ENCODE data around the gene HDHD3. TPM values are rescaled to one million over a fixed set of nuclear protein-coding genes. Genes with fewer than 3 reads are reported as not detected.

Gene HDHD3
- total RNA-seq, 4 donors from 2014 or later, result 9.1 to 30.2 (median 22.8) TPM

- Histone ChIP-seq H3K9me3 (no peaks in the 10 kb centered on the region), H3K27me3 (no peaks in the 10 kb centered on the region), H3K27ac (replicated peaks in 1 of 4) (no peak overlapping the region), H3K36me3 (no peaks in the 10 kb centered on the region), H3K4me3 (no peak overlapping the region), H3K4me1 (no peaks in the 10 kb centered on the region)
- TF ChIP-seq EP300 (IDR thresholded peaks at IDR 0.05) (no peak), POLR2AphosphoS5 (IDR thresholded peaks at IDR 0.05) (no peak), CTCF (IDR thresholded peaks at IDR 0.05) (no peak), POLR2A (IDR thresholded peaks at IDR 0.05; ENCODE audit: low read depth) (no peak)
- DNase-seq (ENCODE audit: extremely low spot score), result no peak
- 48% methylated on average over 1 of the region's 1 CpG for WGBS
- intact Hi-C loops (cut with DNase I), result no loop called here
Measured at GRCh38 chr9:113364951-113365350, 11.8 kb downstream of the HDHD3 start.

- intact Hi-C loops (cut with DNase I), result no loop called here
- WGBS, result 93% methylated on average over 2 of the region's 3 CpGs
- Histone ChIP-seq H3K36me3 (no peaks in the 10 kb centered on the region), H3K27ac (replicated peaks in 1 of 4) (no peak overlapping the region), H3K4me1 (no peaks in the 10 kb centered on the region), H3K4me3 (no peak overlapping the region), H3K27me3 (no peaks in the 10 kb centered on the region), H3K9me3 (no peaks in the 10 kb centered on the region)
- TF ChIP-seq POLR2AphosphoS5 (IDR thresholded peaks at IDR 0.05) (no peak), CTCF (IDR thresholded peaks at IDR 0.05) (no peak), POLR2A (IDR thresholded peaks at IDR 0.05; ENCODE audit: low read depth) (no peak), EP300 (IDR thresholded peaks at IDR 0.05) (no peak)
- no peak for DNase-seq (ENCODE audit: extremely low spot score)
Measured at GRCh38 chr9:113363336-113363735, 13.4 kb downstream of the HDHD3 start.

GRCh38 chr9:113361304-113362018, 15.3 kb downstream of the HDHD3 start:
- Histone ChIP-seq H3K9me3 (no peaks in the 10 kb centered on the region), H3K27me3 (peaks cover 0 to 3% (median 0%) of the 10 kb centered on the region in 4 donors), H3K4me1 (no peaks in the 10 kb centered on the region), H3K36me3 (no peaks in the 10 kb centered on the region), H3K27ac (replicated peaks in 1 of 4) (no peak overlapping the region), H3K4me3 (no peak overlapping the region)
- WGBS, result 49% methylated on average over 7 of the region's 7 CpGs
- DNase-seq (ENCODE audit: extremely low spot score), result no peak
- intact Hi-C loops (cut with DNase I), result no loop called here
- TF ChIP-seq EP300 (IDR thresholded peaks at IDR 0.05) (no peak), POLR2AphosphoS5 (IDR thresholded peaks at IDR 0.05) (no peak), POLR2A (IDR thresholded peaks at IDR 0.05; ENCODE audit: low read depth) (no peak), CTCF (IDR thresholded peaks at IDR 0.05) (no peak)

- TF ChIP-seq CTCF (IDR thresholded peaks at IDR 0.05) (no peak), POLR2AphosphoS5 (IDR thresholded peaks at IDR 0.05) (no peak), EP300 (IDR thresholded peaks at IDR 0.05) (no peak), POLR2A (IDR thresholded peaks at IDR 0.05; ENCODE audit: low read depth) (no peak)
- Histone ChIP-seq H3K27ac (replicated peaks in 1 of 4) (no peak overlapping the region), H3K36me3 (no peaks in the 10 kb centered on the region), H3K27me3 (peaks cover 0 to 9% (median 0%) of the 10 kb centered on the region in 4 donors), H3K4me1 (no peaks in the 10 kb centered on the region), H3K4me3 (no peak overlapping the region), H3K9me3 (no peaks in the 10 kb centered on the region)
- intact Hi-C loops (cut with DNase I), result no loop called here
- DNase-seq (ENCODE audit: extremely low spot score), result no peak
- over 99% methylated on average over 13 of the region's 15 CpGs for WGBS
Measured at GRCh38 chr9:113360242-113360842, 16.4 kb downstream of the HDHD3 start.
